Embryonic facial prominence (tissue), 1 donor: ENCODE measurements around the gene KRTAP10-7.
"Not testable (repeated sequence)": the region's sequence is repeated elsewhere in the genome, so short reads cannot be mapped to it uniquely, and the experiment has no call there.

ENCODE experiments used
- DNase-seq: peaks from one replicate; pipeline ENCODE4 v3.0.0-alpha.2; 2016; ENCODE audit errors: extremely low spot score

The KRTAP10-7 gene

DNA sequence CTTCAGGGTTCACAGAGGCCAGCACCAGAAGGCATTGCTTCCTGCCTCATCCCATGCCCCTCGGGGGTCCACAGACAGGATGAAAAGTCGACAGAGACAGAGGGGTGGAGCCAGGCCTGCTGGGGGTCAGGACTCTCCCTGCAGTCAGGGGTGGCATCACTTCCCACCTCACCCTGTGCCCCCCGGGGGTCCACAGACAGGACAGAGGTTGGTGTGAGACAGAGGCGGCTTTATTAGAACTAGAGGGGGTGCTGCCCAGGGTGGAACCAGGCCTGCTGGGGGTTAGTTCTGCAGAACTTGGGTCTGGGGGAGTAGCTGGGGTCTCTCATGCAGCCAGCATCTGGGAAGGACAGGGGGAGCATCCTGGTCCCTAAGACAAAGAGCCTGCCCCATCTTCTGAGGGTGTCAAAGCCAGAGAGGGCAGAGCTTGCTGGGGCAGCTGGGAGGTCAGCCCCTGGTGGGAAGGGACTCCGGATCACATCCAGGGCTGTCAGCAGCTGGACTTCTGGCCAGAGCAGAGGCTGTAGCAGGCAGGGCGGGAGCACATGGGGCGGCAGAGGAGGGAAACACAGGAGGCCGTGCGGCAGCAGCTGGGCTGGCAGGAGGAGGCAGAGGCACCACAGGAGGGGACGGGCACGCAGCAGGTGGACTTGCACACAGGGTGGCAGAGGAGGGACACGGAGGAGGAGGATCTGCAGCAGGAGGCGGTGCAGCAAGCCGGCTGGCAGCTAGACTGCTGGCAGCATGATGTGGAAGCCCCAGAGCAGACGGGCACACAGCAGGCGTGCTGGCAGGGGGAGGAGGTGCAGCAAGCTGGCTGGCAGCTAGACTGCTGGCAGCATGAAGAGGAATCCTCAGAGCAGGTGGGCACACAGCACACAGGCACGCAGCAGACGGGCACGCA lies 9.2 kb upstream of the KRTAP10-7 start:
- DNase-seq = not testable (repeated sequence)

DNA sequence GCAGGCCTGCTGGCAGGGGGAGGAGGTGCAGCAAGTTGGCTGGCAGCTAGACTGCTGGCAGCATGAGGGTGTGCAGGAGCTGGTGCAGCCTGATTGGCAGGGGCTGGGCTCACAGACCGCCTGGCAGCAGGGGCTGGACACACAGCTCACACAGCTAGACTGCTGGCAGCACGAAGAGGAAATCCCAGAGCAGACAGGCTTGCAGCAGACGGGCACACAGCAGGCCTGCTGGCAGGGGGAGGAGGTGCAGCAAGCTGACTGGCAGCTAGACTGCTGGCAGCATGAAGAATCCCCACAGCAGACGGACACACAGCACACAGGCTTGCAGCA lies 8.6 kb upstream of the KRTAP10-7 start:
- not testable (repeated sequence) for DNase-seq

DNA sequence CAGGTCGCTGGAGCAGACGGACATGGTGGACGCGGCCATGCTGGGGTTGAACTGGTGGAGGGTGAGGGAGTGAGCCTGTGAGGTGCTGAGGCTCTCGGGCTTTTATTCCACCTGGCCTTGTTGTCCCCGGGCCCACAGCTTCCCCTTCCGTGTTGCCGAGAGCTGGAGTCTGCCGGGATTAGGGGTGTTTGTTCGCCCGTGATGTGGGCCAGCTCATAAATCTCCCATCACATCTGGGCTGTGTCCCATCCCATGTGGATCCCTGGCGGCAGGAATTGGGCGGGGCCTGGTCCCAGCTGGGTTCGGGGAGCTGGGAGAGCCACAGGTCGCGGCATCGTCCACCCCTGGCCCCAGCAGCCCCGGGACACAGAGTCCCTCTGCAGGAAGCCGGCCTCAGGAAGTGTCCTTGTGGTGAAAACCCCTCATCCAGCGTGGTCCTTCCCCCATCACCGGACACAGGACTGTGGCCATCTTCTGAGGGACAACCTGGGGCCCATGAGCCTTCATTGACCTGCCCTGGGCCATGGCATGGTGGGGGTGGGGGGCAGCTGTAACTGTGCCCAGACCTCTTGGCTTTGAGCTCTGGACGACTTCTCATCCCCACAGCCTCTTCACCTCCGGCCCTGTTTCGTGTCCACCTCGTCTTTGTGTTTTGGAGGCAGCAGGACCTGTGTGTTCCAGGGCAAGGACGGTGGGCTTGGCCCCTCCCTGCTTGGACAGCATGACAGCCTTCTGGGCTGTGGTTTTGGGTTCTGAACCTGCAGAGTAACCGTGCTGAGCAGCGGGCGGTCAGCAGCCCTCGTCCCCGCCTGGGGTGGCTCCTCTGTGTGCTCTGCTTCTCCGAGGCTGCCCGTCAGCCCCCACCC lies 7.7 kb upstream of the KRTAP10-7 start, which contains the start of gene KRTAP10-6:
Gene KRTAP10-6, minus strand, starts transcription at position 60 of the 866 bp plus-strand sequence. Its CDS starts 21 bp downstream, at position 39.
- no peak for DNase-seq

DNA sequence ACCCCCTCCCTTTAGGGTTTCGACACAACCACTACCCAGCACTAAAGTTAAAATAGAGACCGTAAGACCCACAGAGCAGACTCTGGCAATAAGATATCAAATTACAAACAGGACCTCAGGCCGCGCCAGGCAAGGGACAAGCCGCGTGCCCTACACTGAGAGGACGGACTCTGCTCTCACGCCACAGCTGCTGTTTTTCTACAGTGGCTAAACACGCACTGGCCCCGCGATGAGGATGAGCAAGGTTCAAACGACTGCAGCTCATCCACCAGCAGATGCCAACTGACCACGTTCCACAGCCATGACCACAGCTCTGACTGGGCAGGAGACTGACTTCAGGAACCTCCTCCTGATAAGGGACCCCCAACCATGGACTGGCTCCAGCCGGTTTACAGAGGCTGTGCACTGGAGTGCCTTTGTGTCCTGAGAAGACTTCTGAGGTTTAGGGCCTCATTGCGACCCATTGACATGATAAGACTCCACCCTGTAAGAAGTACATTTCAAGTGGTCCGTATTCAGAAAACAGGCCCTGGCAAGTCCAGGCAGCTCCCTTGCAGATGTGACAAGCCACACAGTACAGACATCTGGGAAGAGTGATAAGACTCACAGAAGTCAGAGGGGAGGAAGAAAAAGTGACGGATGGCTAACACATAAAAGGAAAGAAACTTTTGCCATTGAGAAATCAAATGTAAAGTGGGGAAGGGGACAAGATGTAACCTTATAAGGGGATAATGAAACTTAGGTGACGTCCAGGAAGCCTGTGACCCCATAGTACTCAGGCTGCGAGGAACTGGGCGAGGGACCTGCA lies 6.6 kb upstream of the KRTAP10-7 start:
- DNase-seq = no peak

DNA sequence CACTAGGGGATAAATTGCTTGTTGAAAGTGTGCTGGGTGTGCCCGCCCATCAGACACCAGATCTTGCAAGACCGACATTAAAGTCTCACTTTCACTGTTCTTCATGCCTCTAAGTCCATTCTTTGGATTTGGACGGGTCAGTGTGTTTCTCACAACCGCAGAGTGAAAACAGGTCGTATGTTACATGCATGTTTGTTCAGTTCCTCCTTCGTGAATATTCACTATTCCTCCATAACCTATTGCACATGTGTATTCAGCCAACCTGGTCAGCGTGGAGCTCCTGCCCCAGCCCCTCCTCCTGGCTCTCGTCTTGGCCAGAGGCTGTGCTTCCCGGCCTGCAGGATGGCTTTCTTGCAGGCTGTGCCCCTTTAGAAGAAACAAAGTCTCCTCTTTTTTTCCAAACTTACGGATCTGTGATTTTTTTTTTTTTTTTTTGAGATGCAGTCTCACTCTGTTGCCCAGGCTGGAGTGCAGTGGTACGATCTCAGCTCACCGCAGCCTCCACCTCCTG lies 5.9 kb upstream of the KRTAP10-7 start:
- DNase-seq = no peak

DNA sequence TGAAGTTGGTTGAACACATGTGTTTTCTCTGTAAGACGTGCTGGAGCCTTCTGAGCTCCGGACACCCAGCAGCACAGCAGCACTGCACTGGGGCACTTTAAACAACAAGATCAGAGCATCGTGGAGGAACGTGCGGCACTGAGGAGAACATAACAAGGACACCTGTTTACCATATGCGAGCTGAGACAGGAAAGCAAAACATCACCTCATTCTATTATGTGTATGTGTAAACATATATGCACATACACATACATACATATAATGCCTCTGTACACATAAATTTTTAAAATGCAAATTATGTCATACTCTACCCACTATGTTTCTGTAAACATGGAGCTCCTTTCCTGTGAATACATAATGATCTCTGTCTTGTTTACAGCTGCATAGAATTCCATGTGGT lies 4.9 kb upstream of the KRTAP10-7 start:
- DNase-seq = no peak

DNA sequence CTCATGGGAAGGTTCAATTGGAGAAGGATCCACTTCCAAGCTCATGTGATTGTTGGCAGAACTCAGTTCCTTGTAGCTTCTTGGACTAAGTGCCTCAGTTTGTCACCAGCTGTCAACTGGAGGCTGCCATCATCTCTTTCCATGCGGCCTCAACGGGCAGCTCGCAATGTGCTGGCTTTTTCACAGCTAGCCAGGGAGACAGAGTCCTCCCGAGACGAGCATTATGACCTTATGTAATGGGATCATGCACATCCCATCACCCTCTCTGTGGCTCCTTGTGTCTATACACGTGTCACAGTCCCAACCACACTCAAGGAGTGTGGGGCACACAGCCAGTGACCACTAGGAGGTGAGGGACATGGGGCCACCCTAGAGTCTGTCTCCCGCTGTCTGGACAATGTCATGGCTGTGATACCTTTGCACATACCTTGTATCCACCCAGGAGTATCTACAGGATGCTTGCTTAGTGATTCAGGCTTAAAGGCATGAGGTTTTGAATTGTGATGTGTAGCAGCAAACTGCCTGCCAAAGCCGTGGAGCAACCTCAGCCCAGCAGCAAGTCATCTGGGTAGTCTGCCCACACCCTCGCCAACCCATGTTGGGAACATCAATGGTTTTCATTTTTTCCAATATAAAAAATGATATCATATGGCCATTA lies 4.2 kb upstream of the KRTAP10-7 start:
- DNase-seq = no peak

DNA sequence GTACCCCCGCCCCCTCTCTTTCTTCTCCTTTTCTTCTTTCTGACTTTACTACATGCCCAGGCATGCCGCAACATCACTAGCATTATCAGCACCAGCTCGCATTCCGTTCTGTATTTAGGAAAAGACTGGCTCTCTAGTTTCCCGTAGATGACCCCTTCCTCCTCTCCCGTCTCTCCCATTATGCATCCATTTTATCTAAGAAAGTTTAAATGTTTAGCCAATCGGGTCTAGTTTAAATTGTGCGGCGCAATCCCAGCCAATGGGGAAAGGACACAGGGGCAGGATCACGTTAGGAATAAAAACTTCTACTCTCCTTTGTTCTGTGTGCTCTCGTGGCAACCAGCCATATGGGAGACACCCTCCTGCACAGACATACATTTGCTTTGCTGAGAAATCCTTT lies 2.3 kb upstream of the KRTAP10-7 start:
- no peak for DNase-seq

DNA sequence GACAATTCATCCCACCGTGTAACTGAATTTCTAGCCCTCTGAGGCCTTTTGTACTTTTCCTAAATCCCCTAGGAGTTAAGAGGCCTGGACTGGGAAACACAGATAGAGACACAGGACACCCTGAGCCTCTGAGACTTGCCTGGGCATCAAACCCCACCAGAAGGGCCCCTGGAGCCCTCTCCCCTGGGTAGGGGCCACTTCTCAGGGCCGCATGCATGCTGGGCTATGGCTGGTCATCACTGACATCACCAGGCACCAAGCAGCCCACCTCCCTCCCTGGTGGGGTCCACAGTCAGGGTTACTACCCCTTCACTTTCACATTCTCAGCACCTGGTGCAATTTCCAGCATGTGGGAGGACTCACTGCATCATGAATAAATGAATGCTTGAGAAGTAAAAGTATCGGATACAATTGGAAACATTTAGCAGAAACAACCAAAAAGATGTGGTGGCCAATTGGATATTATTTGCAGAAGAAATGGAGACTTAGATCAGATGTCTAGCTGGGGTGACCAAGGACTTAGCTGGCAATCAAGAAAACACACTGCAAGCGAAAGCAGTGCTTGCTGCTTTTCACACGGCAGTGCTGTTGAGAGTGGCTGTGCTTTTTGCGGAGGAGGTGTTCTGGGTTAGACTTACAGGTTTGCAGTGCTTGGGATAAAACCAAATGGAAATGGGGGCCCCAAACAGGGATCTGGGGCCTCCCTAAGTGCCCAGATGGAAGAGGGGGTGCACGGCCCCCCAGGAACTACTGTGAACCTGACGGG lies 950 bp upstream of the KRTAP10-7 start:
- no peak for DNase-seq

DNA sequence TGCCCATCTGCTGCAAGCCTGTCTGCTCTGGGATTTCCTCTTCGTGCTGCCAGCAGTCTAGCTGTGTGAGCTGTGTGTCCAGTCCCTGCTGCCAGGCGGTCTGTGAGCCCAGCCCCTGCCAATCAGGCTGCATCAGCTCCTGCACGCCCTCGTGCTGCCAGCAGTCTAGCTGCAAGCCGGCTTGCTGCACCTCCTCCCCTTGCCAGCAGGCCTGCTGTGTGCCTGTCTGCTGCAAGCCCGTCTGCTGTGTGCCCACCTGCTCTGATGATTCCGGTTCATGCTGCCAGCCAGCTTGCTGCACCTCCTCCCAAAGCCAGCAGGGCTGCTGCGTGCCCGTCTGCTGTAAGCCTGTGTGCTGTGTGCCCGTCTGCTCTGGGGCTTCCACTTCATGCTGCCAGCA lies 694 bp downstream of the KRTAP10-7 start:
- DNase-seq = not testable (repeated sequence)

DNA sequence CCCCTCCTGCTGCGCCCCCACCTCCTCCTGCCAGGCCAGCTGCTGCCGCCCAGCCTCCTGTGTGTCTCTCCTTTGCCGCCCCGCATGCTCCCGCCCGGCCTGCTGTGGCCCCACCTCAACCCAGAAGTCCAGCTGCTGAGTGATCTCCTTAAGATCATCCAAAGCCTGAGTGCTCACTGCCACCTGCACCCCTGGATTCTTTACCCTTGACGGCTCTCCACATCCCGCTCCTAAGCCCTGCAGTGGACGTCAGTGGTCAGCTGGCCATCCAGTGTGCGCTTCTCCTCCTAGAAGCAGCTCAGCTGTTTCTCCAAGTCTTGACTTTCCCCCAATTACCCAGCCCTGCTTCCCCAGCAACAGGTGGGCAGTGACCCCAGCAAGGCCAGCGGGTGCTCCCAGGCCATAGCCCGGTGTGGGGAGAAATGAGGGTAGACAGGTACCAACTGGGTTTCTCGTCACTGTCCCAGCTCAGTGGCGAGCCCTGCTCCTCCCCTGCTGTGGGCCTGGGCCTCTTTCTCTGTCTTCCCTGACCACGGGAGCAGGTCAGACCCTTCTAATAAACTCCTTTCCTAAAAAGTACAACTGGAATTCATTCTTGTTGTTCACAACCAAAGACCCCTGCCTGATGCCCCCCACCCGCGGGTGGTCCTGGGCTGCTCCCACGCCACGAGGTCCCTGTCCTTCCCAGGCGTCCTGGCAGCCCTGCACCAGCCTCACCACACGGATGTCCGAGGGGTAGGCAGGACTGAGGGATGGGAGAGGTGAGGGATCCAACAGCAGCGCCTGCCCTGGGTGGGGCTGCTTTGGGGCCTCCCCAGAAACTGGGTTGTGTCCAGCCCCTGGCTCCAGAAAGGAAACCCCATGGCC lies 1.4 kb downstream of the KRTAP10-7 start:
- DNase-seq = no peak

DNA sequence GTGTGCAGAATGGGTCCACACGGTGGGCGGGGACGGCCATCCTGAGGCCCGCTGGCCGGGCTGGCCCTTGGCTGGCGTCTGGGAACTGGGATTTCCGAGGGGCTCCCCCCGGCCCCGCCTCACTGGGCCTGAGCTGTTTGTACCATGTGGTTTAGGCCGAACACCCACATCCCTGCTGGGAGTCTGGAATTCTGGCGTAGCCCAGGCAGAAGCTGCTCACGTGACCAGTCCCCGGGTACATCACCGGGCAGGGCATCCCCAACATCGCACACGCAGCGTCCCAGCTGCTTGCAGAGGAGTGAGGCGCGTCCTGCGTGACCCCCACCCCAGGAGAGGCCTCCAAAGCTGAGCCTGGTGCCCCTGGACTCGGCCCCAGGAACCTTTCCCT lies 2.1 kb downstream of the KRTAP10-7 start:
- DNase-seq = no peak

DNA sequence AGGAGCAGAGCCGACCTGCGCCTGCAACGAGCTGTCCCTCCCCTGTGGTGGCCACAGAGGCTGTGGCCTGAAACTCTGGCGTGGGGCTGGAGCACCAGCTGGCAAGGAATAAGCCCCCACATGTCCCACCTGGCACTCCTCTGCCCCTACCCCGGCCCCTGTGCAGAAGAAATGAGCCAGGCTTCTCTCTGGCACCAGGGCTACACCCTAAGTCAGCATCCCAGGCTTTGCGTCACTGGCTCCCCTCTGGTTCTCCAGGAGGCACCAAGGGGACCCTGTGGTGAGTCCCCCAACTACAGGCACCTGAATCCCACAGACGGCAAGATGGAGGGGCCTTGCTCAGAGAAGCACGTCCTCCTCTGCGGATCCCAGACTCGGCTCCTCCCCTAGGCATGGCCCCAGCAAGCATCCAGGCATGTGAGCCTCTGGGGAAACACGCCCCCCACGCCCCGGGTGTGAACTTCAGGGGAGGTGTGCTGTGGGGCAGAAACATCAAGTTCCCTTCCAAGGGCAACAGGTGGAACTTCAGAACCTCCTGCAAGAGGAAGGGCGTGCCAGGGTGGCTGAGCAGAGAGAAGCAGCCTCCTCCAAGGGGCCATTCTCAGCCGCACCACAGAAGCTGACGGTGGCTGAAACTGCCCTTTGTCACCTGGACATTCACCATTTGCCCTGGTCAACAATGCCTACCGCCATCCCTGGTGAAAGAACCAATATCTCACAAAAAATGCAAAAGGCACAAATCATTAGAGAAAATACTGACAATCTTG lies 2.9 kb downstream of the KRTAP10-7 start:
- DNase-seq = no peak

DNA sequence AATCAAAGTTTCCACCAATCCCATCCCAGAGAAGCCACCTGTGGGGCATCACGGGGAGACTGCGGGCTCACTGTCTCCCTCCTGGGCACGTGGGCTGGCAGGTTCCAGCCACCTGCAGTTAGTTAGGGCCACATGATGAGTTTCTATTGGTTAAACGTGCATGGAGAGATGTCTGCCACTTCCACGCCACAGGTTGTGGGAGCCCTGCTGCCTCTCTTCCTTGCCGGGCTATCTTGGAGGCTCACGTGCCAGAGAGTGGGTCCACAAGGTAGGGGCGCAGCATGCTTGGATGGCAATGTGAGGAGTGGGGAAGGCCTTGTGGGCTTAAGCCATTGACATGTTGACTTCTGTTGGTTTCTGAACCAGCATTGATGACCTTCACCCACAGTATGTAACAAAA lies 3.5 kb downstream of the KRTAP10-7 start:
- no peak for DNase-seq

DNA sequence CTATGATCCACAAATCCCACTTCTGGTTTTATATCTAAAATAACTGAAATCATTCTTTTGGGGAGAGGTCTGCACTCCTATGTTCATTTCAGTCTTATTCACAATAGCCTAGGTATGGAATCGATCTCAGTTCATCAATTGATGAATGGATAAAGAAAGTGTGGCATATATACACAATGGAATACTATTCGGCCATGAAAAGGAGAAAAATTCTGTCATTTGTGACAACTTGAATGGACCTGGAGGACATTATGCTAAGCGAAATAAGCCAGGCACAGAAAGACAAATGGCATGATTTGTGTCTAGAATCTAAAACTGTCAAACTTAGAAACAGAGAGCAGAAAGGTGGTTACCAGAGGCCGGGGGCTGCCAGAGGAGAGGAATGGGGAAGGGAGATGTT lies 6.1 kb downstream of the KRTAP10-7 start:
- no peak for DNase-seq

DNA sequence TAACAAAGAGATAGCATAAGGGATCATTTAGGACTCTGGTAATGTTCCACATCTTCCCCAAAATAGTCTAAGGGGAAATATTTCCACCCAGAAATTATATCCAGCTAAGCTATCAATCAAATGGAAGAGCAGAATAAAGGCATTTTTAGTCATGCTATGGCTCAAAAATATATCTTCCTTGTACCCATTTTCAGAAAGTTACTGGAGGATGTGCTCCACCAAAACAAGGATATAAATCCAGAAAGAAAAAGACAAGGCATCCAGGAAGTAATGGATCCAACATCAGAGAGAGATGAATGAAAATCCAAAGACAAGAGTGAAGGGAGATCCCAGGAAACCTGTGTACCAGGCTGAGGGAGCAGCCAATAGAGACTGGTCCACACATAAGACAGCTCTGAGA lies 8.8 kb downstream of the KRTAP10-7 start:
- no peak for DNase-seq

DNA sequence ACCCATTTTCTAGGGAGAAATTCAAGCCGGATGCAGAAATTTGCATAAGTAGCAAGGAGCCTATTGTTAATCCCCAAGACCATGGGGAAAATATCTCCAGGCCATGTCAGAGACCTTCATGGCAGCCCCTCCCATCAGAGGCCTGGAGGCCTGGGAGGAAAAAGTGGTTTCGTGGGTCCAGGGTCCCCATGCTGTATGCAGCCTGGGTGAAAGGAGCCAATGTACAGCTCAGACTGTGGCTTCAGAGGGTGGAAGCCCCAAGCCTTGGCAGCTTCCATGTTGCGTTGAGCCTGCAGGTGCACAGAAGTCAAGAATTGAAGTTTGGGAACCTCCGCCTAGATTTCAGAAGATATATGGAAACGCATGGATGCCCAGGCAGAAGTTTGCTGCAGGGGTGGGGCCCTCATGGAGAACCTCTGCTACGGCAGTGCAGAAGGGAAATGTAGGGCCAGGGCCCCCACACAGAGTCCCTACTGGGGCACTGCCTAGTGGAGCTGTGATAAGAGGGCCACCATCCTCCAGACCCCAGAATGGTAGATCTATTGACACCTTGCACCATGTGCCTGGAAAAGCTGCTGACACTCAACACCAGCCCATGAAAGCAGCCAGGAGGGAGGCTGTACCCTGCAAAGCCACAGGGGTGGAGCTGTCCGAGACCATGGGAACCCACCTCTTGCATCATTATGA lies 9.9 kb downstream of the KRTAP10-7 start:
- DNase-seq = not testable (repeated sequence)

DNA sequence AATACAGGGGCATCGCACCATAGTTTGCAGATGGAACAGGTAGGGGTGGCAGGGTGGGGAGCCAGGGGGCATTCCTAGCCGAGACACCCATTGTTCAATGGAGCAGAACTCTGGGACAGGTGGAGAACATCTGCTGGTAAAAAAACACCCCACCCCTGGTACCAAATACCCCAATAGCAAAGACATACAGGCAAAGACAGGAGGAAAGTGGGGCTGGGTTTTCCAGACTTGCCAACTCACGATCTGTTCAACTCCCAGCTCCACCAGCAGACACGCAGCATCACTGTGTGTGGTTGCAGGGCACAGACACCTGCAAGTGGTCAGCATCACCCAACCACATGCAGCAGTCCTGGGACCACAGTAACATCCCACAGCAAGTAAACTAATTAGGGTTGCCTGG lies 11.2 kb downstream of the KRTAP10-7 start:
- DNase-seq = no peak
